Testis (tissue), 2 donors: Measurements from ENCODE around the gene SRRM1.

ENCODE experiments used
- CTCF ChIP-seq, 3 experiments: fragments of 450-650 bp in 2 of 3; fragments of 200-600 bp in 1 of 3; sonication (generic) in 1 of 3; IDR thresholded peaks; one replicate each; pipeline ENCODE4 v1.5.1; 2016 to 2019; ENCODE audit warnings: antibody characterized with exemption in 3 of 3, mild to moderate bottlenecking in 2 of 3, moderate library complexity in 1 of 3
- POLR2A ChIP-seq: fragments of 450-650 bp; IDR thresholded peaks from one replicate; pipeline ENCODE4 v1.6.1; 2017; ENCODE audit warnings: antibody characterized with exemption, mild to moderate bottlenecking, moderate library complexity

GRCh38 chr1:24641646-24642151 is 1.4 kb upstream of the SRRM1 start:
- TF ChIP-seq POLR2A (no peak), CTCF (IDR thresholded peaks at IDR 0.05) (no peak)
